Right lobe of liver (tissue), 6 donors: ENCODE measurements around the gene CD3E. TPM values are rescaled to one million over a fixed set of nuclear protein-coding genes. Genes with fewer than 3 reads are reported as not detected.

Experiments used
- ATAC-seq, 4 donors: fragments of 200-7000 bp; cut with Tn5 transposase; one replicate each; pipeline ENCODE4 v1.9.1; 2020; ENCODE audit warnings: mild to moderate bottlenecking in 4 of 4, moderate library complexity in 4 of 4
- DNase-seq, 3 donors: peaks; one replicate each; pipeline ENCODE4 v3.0.0-alpha.2; 2020
- H3K27ac ChIP-seq, 3 donors: fragments of 200-600 bp; one replicate each; pipeline ENCODE4 v1.8.0; 2022
- H3K27me3 ChIP-seq, 2 donors: fragments of 200-600 bp; one replicate each; pipeline ENCODE4 v1.8.0; 2022
- H3K36me3 ChIP-seq, 4 donors: fragments of 200-600 bp; sonication (generic) in 1 of 4; one replicate each; pipeline versions ENCODE4 v1.5.1 to v1.8.0; 2017 to 2022; ENCODE audit warnings: control low read depth in 1 of 4
- H3K4me1 ChIP-seq, 4 donors: fragments of 200-600 bp; sonication (generic) in 1 of 4; one replicate each; pipeline versions ENCODE4 v1.5.1 to v1.8.0; 2017 to 2022; ENCODE audit warnings: control low read depth in 1 of 4
- H3K4me3 ChIP-seq, 3 donors: fragments of 200-600 bp; one replicate each; pipeline ENCODE4 v1.8.0; 2022
- H3K9me3 ChIP-seq, 4 donors: fragments of 200-600 bp; sonication (generic) in 1 of 4; one replicate each; pipeline versions ENCODE4 v1.5.1 to v1.8.0; 2017 to 2022; ENCODE audit warnings: control low read depth in 1 of 4
- POLR2A ChIP-seq: fragments of 450-650 bp; IDR thresholded peaks from one replicate; pipeline ENCODE4 v1.6.1; 2017; ENCODE audit warnings: antibody characterized with exemption, mild to moderate bottlenecking
- WGBS: methylation state at CpG from one replicate; pipeline ENCODE4 v1.1.6; 2018; ENCODE audit warnings: low coverage, low lambda C conversion rate; ENCODE audit not compliant: insufficient coverage; ENCODE audit errors: missing lambda C conversion rate; 5-methylcytosine and 5-hydroxymethylcytosine counted together
- intact Hi-C, 2 donors: fragments of 100-400 bp; cut with DNase I; formaldehyde crosslinking; loops; one replicate each; pipeline versions ENCODE4 v1.11.2 to v1.14.1; 2022
- total RNA-seq, 6 experiments: library from RNA; depleted of rRNA in 2 of 6; stranded (reverse); fragments of >200 nt in 2 of 6; fragmentation: NEBNext Ultra II Directional in 3 of 6; extraction: Animal tissue kit (Norgen Biotek cat#: 25700) in 3 of 6; gene quantifications; one replicate each; pipeline versions ENCODE4 v1.1.0 to v1.2.4, GENCODE V29; 2016 to 2023
- TF ChIP-seq, protein P1 (sequence below), 4 donors: fragments of 200-600 bp in 3 of 4; fragments of 450-650 bp in 1 of 4; IDR thresholded peaks; one replicate each; pipeline versions ENCODE4 v1.5.1 to v1.8.0; 2016 to 2022; ENCODE audit warnings: antibody characterized with exemption in 4 of 4, mild to moderate bottlenecking in 2 of 4
- donor health status: DM: no; HTN: yes; CAD: no.
- donor health status: DM: no; HTN: no; CAD: no.
- donor health status: DM: no; HTN: no; CAD: no.
- donor health status: DM: no; HTN: yes; CAD: no.
- donor health status: DM: no; HTN: yes; CAD: no.

Gene CD3E
- total RNA-seq, 6 experiments from 2014 or later = 0.55 to 1.5 (median 0.90) TPM

DNA sequence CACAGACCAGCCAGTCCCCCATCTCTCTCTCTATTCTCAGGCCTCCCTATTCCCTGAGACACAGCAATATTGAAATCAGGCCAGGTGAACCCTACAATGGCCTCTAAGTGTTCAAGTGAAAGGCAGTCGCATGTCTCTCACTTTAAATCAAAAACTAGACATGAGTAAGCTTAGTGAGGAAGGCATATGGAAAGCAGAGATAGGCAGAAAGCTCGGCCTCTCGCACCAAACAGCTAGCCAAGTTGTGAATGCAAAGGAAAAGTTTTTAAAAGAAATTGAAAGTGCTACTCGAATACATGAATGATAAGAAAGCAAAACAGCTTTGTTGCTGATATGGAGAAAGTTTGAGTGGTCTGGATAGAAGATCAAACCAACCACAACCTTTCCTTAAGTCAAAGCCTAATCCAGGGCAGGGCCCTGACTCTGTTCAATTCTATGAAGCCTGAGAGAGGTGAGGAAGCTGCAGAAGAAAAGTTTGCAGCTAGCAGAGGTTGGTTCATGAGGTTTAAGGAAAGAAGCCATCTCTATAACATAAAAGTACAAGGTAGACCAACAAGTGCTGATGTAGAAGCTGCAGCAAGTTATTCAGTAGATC lies 20.7 kb upstream of the CD3E start:
- no peak for TF ChIP-seq POLR2A
- TF ChIP-seq, protein P1, sequence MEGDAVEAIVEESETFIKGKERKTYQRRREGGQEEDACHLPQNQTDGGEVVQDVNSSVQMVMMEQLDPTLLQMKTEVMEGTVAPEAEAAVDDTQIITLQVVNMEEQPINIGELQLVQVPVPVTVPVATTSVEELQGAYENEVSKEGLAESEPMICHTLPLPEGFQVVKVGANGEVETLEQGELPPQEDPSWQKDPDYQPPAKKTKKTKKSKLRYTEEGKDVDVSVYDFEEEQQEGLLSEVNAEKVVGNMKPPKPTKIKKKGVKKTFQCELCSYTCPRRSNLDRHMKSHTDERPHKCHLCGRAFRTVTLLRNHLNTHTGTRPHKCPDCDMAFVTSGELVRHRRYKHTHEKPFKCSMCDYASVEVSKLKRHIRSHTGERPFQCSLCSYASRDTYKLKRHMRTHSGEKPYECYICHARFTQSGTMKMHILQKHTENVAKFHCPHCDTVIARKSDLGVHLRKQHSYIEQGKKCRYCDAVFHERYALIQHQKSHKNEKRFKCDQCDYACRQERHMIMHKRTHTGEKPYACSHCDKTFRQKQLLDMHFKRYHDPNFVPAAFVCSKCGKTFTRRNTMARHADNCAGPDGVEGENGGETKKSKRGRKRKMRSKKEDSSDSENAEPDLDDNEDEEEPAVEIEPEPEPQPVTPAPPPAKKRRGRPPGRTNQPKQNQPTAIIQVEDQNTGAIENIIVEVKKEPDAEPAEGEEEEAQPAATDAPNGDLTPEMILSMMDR (IDR thresholded peaks at IDR 0.05) = no peak
- 69% methylated on average over 4 of the region's 4 CpGs for WGBS
- ATAC-seq (no peak), DNase-seq (no peak)
- no peaks in the 10 kb centered on the region for H3K4me1 ChIP-seq
- H3K36me3 ChIP-seq = no peaks in the 10 kb centered on the region
- intact Hi-C loops = no loop called here
- no peaks in the 10 kb centered on the region for H3K9me3 ChIP-seq
- H3K4me3 ChIP-seq = no peak overlapping the region
- H3K27ac ChIP-seq = no peak overlapping the region
- H3K27me3 ChIP-seq = no peaks in the 10 kb centered on the region

DNA sequence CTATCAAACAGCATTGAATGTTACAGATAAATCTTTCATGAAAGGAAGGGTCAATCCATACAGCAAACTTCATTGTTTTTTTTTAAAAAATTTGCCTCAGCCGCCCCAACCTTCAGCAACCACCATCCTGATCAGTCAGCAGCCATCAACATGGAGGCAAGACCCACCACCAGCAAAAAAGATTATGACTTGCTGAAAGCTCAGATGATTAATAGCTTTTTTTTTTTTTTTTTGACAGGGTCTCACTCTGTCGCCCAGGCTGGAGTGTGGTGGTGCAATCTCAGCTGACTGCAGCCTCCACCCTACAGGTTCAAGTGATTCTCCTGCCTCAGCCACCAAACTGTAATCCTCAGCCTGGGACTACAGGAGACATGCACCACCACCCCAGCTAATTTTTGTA lies 18.0 kb upstream of the CD3E start:
- DNase-seq (no peak), ATAC-seq (no peak)
- H3K4me1 ChIP-seq = no peaks in the 10 kb centered on the region
- TF ChIP-seq POLR2A = no peak
- TF ChIP-seq, protein P1 (IDR thresholded peaks at IDR 0.05) = no peak
- H3K27me3 ChIP-seq = no peaks in the 10 kb centered on the region
- H3K9me3 ChIP-seq = no peaks in the 10 kb centered on the region
- H3K27ac ChIP-seq = no peak overlapping the region
- no peaks in the 10 kb centered on the region for H3K36me3 ChIP-seq
- WGBS = 52% methylated on average over 2 of the region's 2 CpGs
- H3K4me3 ChIP-seq = no peak overlapping the region
- intact Hi-C loops = no loop called here

DNA sequence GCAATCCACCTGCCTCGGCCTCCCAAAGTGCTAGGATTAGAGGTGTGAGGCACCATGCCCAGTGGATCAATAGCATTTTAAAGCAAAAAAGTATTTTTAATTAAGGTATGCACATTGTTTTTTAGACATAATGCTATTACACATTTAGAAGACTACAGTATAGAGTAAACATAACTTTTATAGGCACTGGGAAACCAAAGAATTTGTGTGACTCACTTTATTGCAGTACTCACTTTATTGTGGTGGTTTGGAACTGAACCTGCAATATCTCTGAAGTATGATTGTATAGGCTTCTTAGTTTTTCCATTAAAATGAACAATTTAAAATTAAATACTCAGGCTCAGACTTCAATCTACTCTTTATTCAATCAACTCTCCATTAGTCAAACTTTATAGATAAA lies 17.5 kb upstream of the CD3E start:
- TF ChIP-seq POLR2A = no peak
- TF ChIP-seq, protein P1 (IDR thresholded peaks at IDR 0.05) = no peak
- intact Hi-C loops = no loop called here
- no peak for ATAC-seq

DNA sequence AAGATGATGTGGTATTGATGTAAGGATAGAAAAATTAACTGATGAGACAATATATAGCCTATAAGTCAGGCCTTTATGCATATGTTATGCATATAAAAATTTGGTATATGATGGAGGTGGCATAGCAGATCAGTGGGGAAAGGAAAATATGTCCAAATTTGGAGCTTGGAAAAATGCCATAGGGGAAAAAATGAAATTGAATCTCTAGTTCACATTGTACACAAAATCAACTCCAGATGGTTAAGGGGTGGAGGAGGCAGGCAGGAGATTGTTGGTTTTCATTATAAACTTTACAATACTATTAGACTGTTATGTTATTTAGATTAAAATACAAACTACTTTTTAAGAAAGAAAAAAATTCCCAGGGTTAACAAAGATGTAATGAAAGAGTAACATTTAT lies 15.1 kb upstream of the CD3E start:
- H3K36me3 ChIP-seq = no peaks in the 10 kb centered on the region
- H3K4me1 ChIP-seq = no peaks in the 10 kb centered on the region
- DNase-seq (no peak), ATAC-seq (no peak)
- H3K4me3 ChIP-seq = no peak overlapping the region
- intact Hi-C loops = no loop called here
- TF ChIP-seq, protein P1 (IDR thresholded peaks at IDR 0.05) = no peak
- no peak for TF ChIP-seq POLR2A
- H3K9me3 ChIP-seq = no peaks in the 10 kb centered on the region
- H3K27me3 ChIP-seq = no peaks in the 10 kb centered on the region
- no peak overlapping the region for H3K27ac ChIP-seq

More for the DNA sequence above, 17.5 kb upstream of the CD3E start:
- no peak overlapping the region for H3K27ac ChIP-seq
- DNase-seq = no peak
- H3K4me3 ChIP-seq = no peak overlapping the region
- H3K36me3 ChIP-seq = no peaks in the 10 kb centered on the region
- no peaks in the 10 kb centered on the region for H3K9me3 ChIP-seq
- no peaks in the 10 kb centered on the region for H3K27me3 ChIP-seq
- no peaks in the 10 kb centered on the region for H3K4me1 ChIP-seq
- WGBS = 75% methylated on average over 1 of the region's 1 CpG

DNA sequence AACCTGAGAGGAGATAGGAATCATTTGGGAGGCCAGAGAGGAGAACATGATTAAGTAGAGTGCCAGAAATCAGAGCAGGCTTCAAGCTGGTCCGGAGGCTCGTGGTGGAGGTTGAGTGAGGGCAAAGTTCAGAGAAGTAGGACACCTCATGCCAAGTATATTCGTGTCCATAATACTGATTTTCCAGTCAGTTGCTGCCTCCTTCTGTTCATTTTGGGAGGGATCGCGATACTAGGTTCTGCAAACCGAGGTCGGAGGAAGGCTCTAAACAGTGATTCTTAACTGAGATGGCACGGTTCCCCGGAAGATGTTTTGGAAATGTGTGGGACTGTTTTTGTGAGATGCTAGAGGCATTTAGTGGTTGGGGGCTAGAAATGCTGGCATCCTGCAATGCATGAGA lies 13.6 kb upstream of the CD3E start:
- peak in 2 of 3 donors; percentile 27 to 68 for DNase-seq
- Histone ChIP-seq H3K4me3 (no peak overlapping the region), H3K4me1 (peaks cover 0 to under 1% (median 0%) of the 10 kb centered on the region in 4 donors), H3K27ac (no peak overlapping the region), H3K27me3 (no peaks in the 10 kb centered on the region), H3K36me3 (no peaks in the 10 kb centered on the region), H3K9me3 (no peaks in the 10 kb centered on the region)
- intact Hi-C loops = loop anchor here in 1 of 2 donors (5.0 to 10.0 kb wide), 2 partner anchors 94 to 146 kb away; no protein-coding TSS in a partner anchor
- ATAC-seq = peak; percentile 94 to 97 (median 96)
- TF ChIP-seq, protein P1 (IDR thresholded peaks at IDR 0.05) = peak; percentile 55 to 75 (median 67)
- TF ChIP-seq POLR2A = no peak
- WGBS = 8% methylated on average over 6 of the region's 9 CpGs
